Psoas muscle (tissue), 8 donors: ENCODE measurements around the gene AP1B1. TPM values are rescaled to one million over a fixed set of nuclear protein-coding genes. Genes with fewer than 3 reads are reported as not detected.
A peak's percentile ranks its signal among the peaks of the same experiment; 100 is the strongest.

Source experiments
- ATAC-seq, 4 donors: fragments of 200-7000 bp; cut with Tn5 transposase; one replicate each; pipeline ENCODE4 v1.9.1; 2020; ENCODE audit warnings: moderate library complexity in 3 of 4, mild to moderate bottlenecking in 2 of 4
- DNase-seq, 2 donors: peaks; one replicate each; pipeline ENCODE4 v3.0.0-alpha.2; 2020
- H3K27ac ChIP-seq: fragments of 200-600 bp; one replicate; pipeline ENCODE4 v1.8.0; 2022
- H3K27me3 ChIP-seq, 3 donors: fragments of 200-600 bp in 1 of 3; one replicate each; pipeline versions ENCODE4 v1.6.1 to v1.8.0; 2013 to 2022; ENCODE audit warnings: low read length in 2 of 3, mild to moderate bottlenecking in 2 of 3, moderate library complexity in 1 of 3; ENCODE audit not compliant: insufficient read depth in 3 of 3
- H3K36me3 ChIP-seq, 2 donors: fragments of 200-600 bp in 1 of 2; one replicate each; pipeline versions ENCODE4 v1.6.1 to v1.8.0; 2013 to 2022; ENCODE audit warnings: low read depth in 1 of 2, mild to moderate bottlenecking in 1 of 2, moderate library complexity in 1 of 2; ENCODE audit not compliant: insufficient read depth in 1 of 2
- H3K4me1 ChIP-seq: fragments of 200-600 bp; one replicate; pipeline ENCODE4 v1.8.0; 2022
- H3K4me3 ChIP-seq: fragments of 200-600 bp; one replicate; pipeline ENCODE4 v1.8.0; 2022; ENCODE audit warnings: mild to moderate bottlenecking
- H3K9me3 ChIP-seq: fragments of 200-600 bp; one replicate; pipeline ENCODE4 v1.8.0; 2022
- WGBS, 3 donors: extraction: QIAGEN DNeasy Blood & Tissue Kit; methylation state at CpG; one replicate each; pipeline versions ENCODE4 v1.1.6 to v1.1.7; 2013; 5-methylcytosine and 5-hydroxymethylcytosine counted together
- intact Hi-C, 2 donors: fragments of 100-400 bp; cut with DNase I; formaldehyde crosslinking; loops; one replicate each; pipeline versions ENCODE4 v1.11.0 to v1.14.2; 2022
- polyA plus RNA-seq, 3 donors: library from polyadenylated mRNA; stranded (reverse); fragments of 200-250 nt; gene quantifications; one replicate each; pipeline ENCODE4 v1.2.3, GENCODE V29; 2013
- total RNA-seq, 4 donors: library from RNA; stranded (reverse); fragmentation: NEBNext Ultra II Directional in 2 of 4; extraction: Animal tissue kit (Norgen Biotek cat#: 25700) in 2 of 4; gene quantifications; one replicate each; pipeline versions ENCODE4 v1.2.1 to v1.2.4, GENCODE V29; 2021 to 2023
- TF ChIP-seq, protein P1 (sequence below): fragments of 200-600 bp; IDR thresholded peaks from one replicate; pipeline ENCODE4 v1.8.0; 2022; ENCODE audit warnings: antibody characterized with exemption
- donor health status: healthy with polysubstance abuse.
- donor health status: DM: no; HTN: no; CAD: no; lungs with moderate emphysema.
- donor health status: Bipolar disorder and iron deficiency.
- donor health status: healthy.
- donor health status: DM: yes; HTN: yes; CAD: no.
- donor health status: DM: no; HTN: no; CAD: no.
- donor health status: DM: no; HTN: no; CAD: no.
- donor health status: DM: yes; HTN: yes; CAD: no.

AP1B1 gene
- total and polyA plus RNA-seq, 7 donors: 17.5 to 35.3 (median 30.6) TPM

DNA sequence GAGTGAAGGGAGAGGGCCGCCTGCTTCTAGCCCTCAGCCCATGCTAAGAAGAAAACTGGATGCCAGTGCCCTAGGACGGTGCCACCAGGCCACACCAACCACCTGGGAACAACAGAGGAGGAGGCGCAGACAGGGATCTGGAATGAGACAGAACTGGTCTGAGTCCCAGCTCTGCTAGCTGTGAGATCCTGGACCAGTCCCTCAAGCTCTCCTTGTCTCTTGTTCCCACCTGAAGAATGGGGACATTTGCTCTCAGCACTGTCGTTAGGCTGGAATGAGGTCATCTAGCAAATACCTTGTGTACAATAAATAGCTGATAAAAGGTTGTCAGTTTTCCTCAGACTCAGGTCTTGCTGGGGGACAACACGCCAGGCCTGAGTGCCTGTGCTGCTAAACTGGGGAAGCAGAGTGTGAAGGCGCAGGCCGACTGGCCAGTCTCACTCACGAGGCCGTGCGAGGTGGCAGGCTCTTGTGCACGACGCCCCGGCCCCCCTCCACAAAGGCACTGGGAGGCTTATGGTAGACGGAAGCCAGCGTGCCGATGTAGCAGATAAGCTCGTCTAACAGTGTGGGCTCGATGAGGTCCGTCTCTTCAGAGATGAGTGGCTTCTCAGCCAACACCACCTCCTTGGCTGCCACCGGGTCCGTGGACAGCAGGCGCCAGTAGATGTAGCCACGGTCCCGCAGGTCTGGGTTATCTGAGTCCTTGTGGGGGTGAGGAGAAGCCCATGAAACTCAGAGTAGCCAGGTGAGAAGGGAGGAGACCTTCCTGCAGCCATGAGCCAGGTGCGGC is 47.1 kb downstream of the AP1B1 start:
- WGBS, 3 donors: 93 to 97% (median 94%) methylated on average over 25 of the region's 25 CpGs
- intact Hi-C loops: no loop called here
- DNase-seq (no peak), ATAC-seq (no peak)
- TF ChIP-seq, protein P1, sequence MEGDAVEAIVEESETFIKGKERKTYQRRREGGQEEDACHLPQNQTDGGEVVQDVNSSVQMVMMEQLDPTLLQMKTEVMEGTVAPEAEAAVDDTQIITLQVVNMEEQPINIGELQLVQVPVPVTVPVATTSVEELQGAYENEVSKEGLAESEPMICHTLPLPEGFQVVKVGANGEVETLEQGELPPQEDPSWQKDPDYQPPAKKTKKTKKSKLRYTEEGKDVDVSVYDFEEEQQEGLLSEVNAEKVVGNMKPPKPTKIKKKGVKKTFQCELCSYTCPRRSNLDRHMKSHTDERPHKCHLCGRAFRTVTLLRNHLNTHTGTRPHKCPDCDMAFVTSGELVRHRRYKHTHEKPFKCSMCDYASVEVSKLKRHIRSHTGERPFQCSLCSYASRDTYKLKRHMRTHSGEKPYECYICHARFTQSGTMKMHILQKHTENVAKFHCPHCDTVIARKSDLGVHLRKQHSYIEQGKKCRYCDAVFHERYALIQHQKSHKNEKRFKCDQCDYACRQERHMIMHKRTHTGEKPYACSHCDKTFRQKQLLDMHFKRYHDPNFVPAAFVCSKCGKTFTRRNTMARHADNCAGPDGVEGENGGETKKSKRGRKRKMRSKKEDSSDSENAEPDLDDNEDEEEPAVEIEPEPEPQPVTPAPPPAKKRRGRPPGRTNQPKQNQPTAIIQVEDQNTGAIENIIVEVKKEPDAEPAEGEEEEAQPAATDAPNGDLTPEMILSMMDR: no peak
- Histone ChIP-seq H3K4me3 (no peak overlapping the region), H3K27me3 (no peaks in the 10 kb centered on the region), H3K27ac (no peak overlapping the region), H3K36me3 (peaks cover 0 to 64% of the 10 kb centered on the region in 2 donors), H3K4me1 (peaks cover 69% of the 10 kb centered on the region), H3K9me3 (no peaks in the 10 kb centered on the region)

DNA sequence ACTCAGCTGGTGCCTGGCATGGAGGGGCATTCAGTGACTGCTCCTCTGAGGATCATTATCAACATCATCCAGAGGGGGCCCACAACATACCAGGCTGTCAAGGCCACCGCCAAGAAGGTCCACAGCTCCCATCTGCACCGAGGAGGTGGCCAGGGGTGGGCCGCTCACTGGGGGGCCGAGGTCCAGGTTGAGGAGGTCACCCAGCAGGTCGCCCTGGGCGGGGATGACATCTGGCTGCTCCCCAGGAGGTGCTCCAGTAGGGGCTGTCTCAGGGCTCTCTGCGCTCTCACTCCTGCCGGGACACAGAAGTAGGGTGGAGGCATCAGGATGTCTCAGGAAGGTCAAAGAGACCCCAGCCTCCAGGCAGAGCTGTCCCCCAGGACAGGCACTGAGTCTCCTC is 47.8 kb downstream of the AP1B1 start:
- H3K4me1 ChIP-seq: peaks cover 64% of the 10 kb centered on the region
- intact Hi-C loops: no loop called here
- 93 to 100% (median 98%) methylated on average over 7 to 8 of the region's 8 CpGs for WGBS, 3 donors

DNA sequence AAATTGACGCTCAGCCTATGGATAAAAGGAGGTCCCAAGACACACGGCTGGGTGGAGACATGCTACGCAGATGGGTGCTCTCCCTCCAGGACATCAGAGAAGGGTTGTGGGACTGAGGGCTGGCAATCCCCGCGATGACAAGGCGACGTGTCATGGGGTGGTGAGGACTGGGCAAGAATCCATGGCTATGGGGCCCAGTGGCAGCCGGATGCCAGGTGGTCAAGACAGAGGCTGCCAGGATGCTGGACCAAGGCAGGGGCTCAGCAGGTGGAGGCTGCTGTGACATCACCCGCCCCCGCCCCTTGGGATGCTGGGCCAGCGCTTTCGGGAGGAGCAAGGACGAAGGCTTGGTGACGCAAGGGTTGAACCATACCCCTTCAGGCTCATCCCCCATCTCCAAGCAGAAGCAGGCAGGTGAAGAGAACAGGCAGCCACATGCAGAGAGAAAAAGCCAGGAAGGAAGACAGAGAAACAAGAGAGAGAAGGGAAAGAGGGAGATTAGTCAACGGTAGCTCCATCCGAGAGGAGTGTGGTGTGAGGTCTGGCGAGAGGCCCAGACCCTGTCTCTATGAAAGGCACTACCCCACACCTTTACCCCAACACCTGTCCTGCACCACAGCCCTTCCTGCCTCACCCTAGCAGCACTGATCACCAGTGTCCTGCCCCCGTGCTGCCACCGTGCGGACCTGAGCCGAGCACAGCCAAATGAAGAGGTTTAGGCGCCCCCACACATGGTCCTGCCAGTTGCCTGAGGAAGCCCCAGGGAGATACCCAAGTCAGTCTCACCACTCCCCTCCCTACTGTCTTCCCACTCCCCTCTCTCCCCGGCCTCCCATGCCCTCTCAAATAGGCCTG is 48.8 kb downstream of the AP1B1 start:
- TF ChIP-seq, protein P1: no peak
- DNase-seq (no peak), ATAC-seq (peak in 2 of 4 donors; percentile 6 to 7)
- Histone ChIP-seq H3K27me3 (no peaks in the 10 kb centered on the region), H3K4me3 (no peak overlapping the region), H3K9me3 (no peaks in the 10 kb centered on the region), H3K36me3 (peaks cover 3 to 57% of the 10 kb centered on the region in 2 donors), H3K27ac (no peak overlapping the region), H3K4me1 (peaks cover 55% of the 10 kb centered on the region)
- 76 to 86% (median 79%) methylated on average over 23 of the region's 23 CpGs for WGBS, 3 donors
- intact Hi-C loops: no loop called here

More for the DNA sequence above, 47.8 kb downstream of the AP1B1 start:
- Histone ChIP-seq H3K27ac (no peak overlapping the region), H3K36me3 (peaks cover 0 to 58% of the 10 kb centered on the region in 2 donors), H3K27me3 (no peaks in the 10 kb centered on the region), H3K4me3 (no peak overlapping the region), H3K9me3 (no peaks in the 10 kb centered on the region)
- DNase-seq: no peak
- TF ChIP-seq, protein P1: no peak
- no peak for ATAC-seq

DNA sequence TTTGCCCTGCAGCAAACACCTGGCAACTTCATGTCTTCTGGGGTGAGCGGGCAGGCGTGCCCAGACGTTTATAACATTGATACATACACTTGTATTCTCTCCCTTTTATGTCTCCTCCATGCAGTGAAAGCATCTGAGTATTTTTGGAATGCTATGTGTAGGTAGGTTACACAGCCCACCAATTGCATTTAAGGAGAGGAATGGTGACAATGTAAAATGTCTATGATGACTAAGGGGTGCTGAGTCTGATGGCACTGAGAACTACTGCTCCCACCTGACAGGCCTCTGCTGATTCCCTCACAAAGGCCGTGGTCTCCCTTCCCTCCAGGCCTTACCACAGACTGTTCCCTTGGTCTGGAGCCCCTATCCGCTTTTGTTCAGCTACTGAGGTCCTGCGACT is 50.0 kb downstream of the AP1B1 start:
- Histone ChIP-seq H3K27ac (peak overlapping the region; percentile 78), H3K36me3 (peaks cover 3 to 65% of the 10 kb centered on the region in 2 donors), H3K4me1 (peaks cover 49% of the 10 kb centered on the region), H3K27me3 (no peaks in the 10 kb centered on the region), H3K9me3 (no peaks in the 10 kb centered on the region), H3K4me3 (no peak overlapping the region)
- ATAC-seq (no peak), DNase-seq (no peak)
- TF ChIP-seq, protein P1: no peak
- 83 to 91% (median 84%) methylated on average over 6 of the region's 6 CpGs for WGBS, 3 donors
- intact Hi-C loops: no loop called here
